HepG2 (cell line): ENCODE data around the gene STAB2. TPM values are rescaled to one million over a fixed set of nuclear protein-coding genes. Genes with fewer than 3 reads are reported as not detected.

ENCODE experiments used
- ATAC-seq: fragments of 200-7000 bp; cut with Tn5 transposase; 3 replicates; pipeline ENCODE4 v1.9.1; 2020; ENCODE audit warnings: mild to moderate bottlenecking, moderate library complexity
- BruUV-seq: library from RNA; stranded (reverse); fragments of 400-500 nt; replicated peaks from 2 replicates; lab custom pipeline; 2021; lab: Mats Ljungman, UMichigan
- CTCF ChIA-PET: fragments of 300-600 bp; formaldehyde crosslinking; extraction: SDS; loops from one replicate; lab custom pipeline; 2021; ENCODE audit warnings: low total read pairs, inconsistent platforms, low intra/inter-chr PET ratio; lab: Yijun Ruan, JAX
- POLR2A ChIA-PET: fragments of 350-600 bp; sonication (Branson Sonifier 250); formaldehyde crosslinking; loops from one replicate; lab custom pipeline; 2020; ENCODE audit warnings: antibody characterized with exemption, inconsistent platforms; lab: Yijun Ruan, JAX
- DNase-seq: peaks from one replicate; pipeline ENCODE4 v3.0.0-alpha.2; 2015; ENCODE audit warnings: low spot score
- FAIRE-seq: peaks from 3 replicates; lab custom pipeline; 2011; peaks lifted over from hg19 to GRCh38; lab: Jason Lieb, UNC
- H2AFZ ChIP-seq: one replicate; pipeline ENCODE4 v1.6.1; 2011; ENCODE audit warnings: low read length, inconsistent platforms
- H3K27ac ChIP-seq: fragments of 300-600 bp; 3 replicates; pipeline ENCODE4 v1.8.0; 2011; ENCODE audit warnings: mixed run types, mild to moderate bottlenecking, mixed read lengths, low read length, inconsistent platforms; ENCODE audit not compliant: insufficient read depth; ENCODE audit errors: extremely low read length
- H3K27me3 ChIP-seq, 2 experiments: fragments of 200-600 bp in 1 of 2; 2 replicates in 1 of 2; 3 replicates in 1 of 2; pipeline versions ENCODE4 v1.6.0 to v1.8.0; 2011; ENCODE audit warnings: low read length in 2 of 2, mild to moderate bottlenecking in 2 of 2, moderate library complexity in 2 of 2, inconsistent platforms in 1 of 2; ENCODE audit not compliant: insufficient read depth in 2 of 2, control insufficient read depth in 1 of 2
- H3K36me3 ChIP-seq, 2 experiments: fragments of 200-600 bp in 1 of 2; replicated peaks in 1 of 2; 2 replicates in 1 of 2; 3 replicates in 1 of 2; pipeline versions ENCODE4 v1.5.1 to v1.8.0; 2011; ENCODE audit warnings: low read length in 2 of 2, inconsistent platforms in 1 of 2; ENCODE audit not compliant: insufficient read depth in 2 of 2, control insufficient read depth in 1 of 2
- H3K4me1 ChIP-seq: 2 replicates; pipeline ENCODE4 v1.5.1; 2012; ENCODE audit warnings: low read length, inconsistent platforms; ENCODE audit not compliant: insufficient read depth
- H3K4me2 ChIP-seq: 2 replicates; pipeline ENCODE4 v1.6.0; 2011; ENCODE audit warnings: low read depth, low read length, inconsistent platforms
- H3K4me3 ChIP-seq, 3 experiments: fragments of 200-600 bp in 1 of 3; sonication (generic), shearing (Covaris generic) in 1 of 3; replicated peaks in 1 of 3; 2 replicates each; pipeline ENCODE4 v1.5.1; 2011 to 2016; ENCODE audit warnings: low read length in 3 of 3, inconsistent platforms in 2 of 3, low read depth in 2 of 3, mild to moderate bottlenecking in 2 of 3, control low read depth in 1 of 3, mixed read lengths in 1 of 3; ENCODE audit not compliant: insufficient read depth in 1 of 3
- H3K79me2 ChIP-seq: one replicate; pipeline ENCODE4 v1.6.1; 2011; ENCODE audit warnings: low read length, inconsistent platforms; ENCODE audit not compliant: insufficient read depth
- H3K9ac ChIP-seq: 2 replicates; pipeline ENCODE4 v1.6.0; 2011; ENCODE audit warnings: mild to moderate bottlenecking, low read depth, low read length, inconsistent platforms; ENCODE audit not compliant: insufficient read depth
- H3K9me3 ChIP-seq: 2 replicates; pipeline ENCODE4 v1.5.1; 2012; ENCODE audit warnings: mild to moderate bottlenecking, low read length
- H4K20me1 ChIP-seq: 2 replicates; pipeline ENCODE4 v1.6.0; 2011; ENCODE audit warnings: inconsistent platforms, mild to moderate bottlenecking, low read length, moderate library complexity; ENCODE audit not compliant: insufficient read depth
- CBX1 ChIP-seq: IDR thresholded peaks from one replicate; pipeline ENCODE4 v1.6.1; 2016; ENCODE audit warnings: antibody characterized with exemption, low read depth
- ETV5 ChIP-seq: IDR thresholded peaks from 2 replicates; pipeline ENCODE4 v1.6.1; 2018; ENCODE audit warnings: missing biosample characterization, missing genetic modification reagents, inconsistent platforms, borderline replicate concordance
- ISX ChIP-seq: sonication (generic); formaldehyde crosslinking; conservative IDR thresholded peaks from 2 replicates; pipeline ENCODE4 v1.5.0; 2020; ENCODE audit warnings: missing genetic modification reagents
- SIX1 ChIP-seq: sonication (generic); formaldehyde crosslinking; IDR thresholded peaks from 2 replicates; pipeline ENCODE4 v1.4.0; 2020; ENCODE audit warnings: missing genetic modification reagents, borderline replicate concordance
- ZBTB1 ChIP-seq: sonication (generic); formaldehyde crosslinking; IDR thresholded peaks from 2 replicates; pipeline ENCODE4 v1.4.0; 2020; ENCODE audit warnings: missing genetic modification reagents, borderline replicate concordance
- ZFYVE20 ChIP-seq: sonication (generic); formaldehyde crosslinking; IDR thresholded peaks from 2 replicates; pipeline ENCODE4 v1.8.0; 2023; ENCODE audit warnings: low read depth, mild to moderate bottlenecking, moderate library complexity, missing genetic modification reagents, borderline replicate concordance
- ZNF337 ChIP-seq: sonication (generic); formaldehyde crosslinking; IDR thresholded peaks from 2 replicates; pipeline ENCODE4 v1.5.1; 2020; ENCODE audit warnings: missing genetic modification reagents, low read depth, mild to moderate bottlenecking, borderline replicate concordance
- ZNF780A ChIP-seq: sonication (generic); formaldehyde crosslinking; IDR thresholded peaks from 2 replicates; pipeline ENCODE4 v1.8.0; 2022; ENCODE audit warnings: mild to moderate bottlenecking, missing genetic modification reagents, moderate library complexity
- ZNF878 ChIP-seq: sonication (generic); formaldehyde crosslinking; IDR thresholded peaks from 2 replicates; pipeline ENCODE4 v1.8.1; 2023; ENCODE audit warnings: mild to moderate bottlenecking, missing genetic modification reagents, moderate library complexity
- WGBS: methylation state at CpG from one replicate; pipeline ENCODE4 v1.1.6; 2017; ENCODE audit warnings: low lambda C conversion rate; 5-methylcytosine and 5-hydroxymethylcytosine counted together
- in situ Hi-C: cut with HindIII; loops from 2 replicates; pipeline ENCODE4 v1.10.0; 2017; ENCODE audit warnings: low pct_unique_long_range_greater_than_20kb; ENCODE audit not compliant: extremely low pct_ligation_motif_present
- intact Hi-C: fragments of 100-400 bp; cut with micrococcal nuclease; formaldehyde crosslinking; loops from one replicate; pipeline ENCODE4 v1.10.0; 2022; ENCODE audit not compliant: unreplicated experiment
- polyA plus RNA-seq, 8 experiments: library from polyadenylated mRNA; depleted of rRNA in 3 of 8; stranded (reverse) in 7 of 8; unstranded in 1 of 8; fragments of >200 nt; fragmentation: Illumina TruSeq in 4 of 8; extraction: Trizol in 4 of 8; gene quantifications; 2 replicates each; pipeline versions ENCODE4 v1.2.1 to v1.2.3, GENCODE V29; 2011 to 2016; ENCODE audit warnings: low read depth in 4 of 8, missing spikeins in 1 of 8, mixed read lengths in 1 of 8; ENCODE audit not compliant: insufficient read depth in 1 of 8
- total RNA-seq, 5 experiments: library from RNA; depleted of rRNA; stranded (reverse); fragments of >200 nt; fragmentation: Illumina TruSeq; extraction: Trizol; gene quantifications; 2 replicates each; pipeline ENCODE4 v1.2.3, GENCODE V29; 2016; ENCODE audit warnings: low read depth in 1 of 5
- TF ChIP-seq, protein P1 (sequence below), 2 experiments: sonication (generic) in 1 of 2; formaldehyde crosslinking in 1 of 2; IDR thresholded peaks; 2 replicates each; pipeline versions ENCODE4 v1.6.1 to v1.9.0; 2014 to 2022; ENCODE audit warnings: antibody characterized with exemption in 1 of 2, borderline replicate concordance in 1 of 2, inconsistent platforms in 1 of 2, low read depth in 1 of 2, missing genetic modification reagents in 1 of 2
- TF ChIP-seq, protein P2 (sequence below): sonication (generic); formaldehyde crosslinking; IDR thresholded peaks from 2 replicates; pipeline ENCODE4 v1.4.0; 2020; ENCODE audit warnings: missing genetic modification reagents, borderline replicate concordance

Gene STAB2
- total and polyA plus RNA-seq, 2 of the 13 experiments (the other 11 are each of a cell fraction or from before 2014, with no cell fraction given), result not detected

DNA sequence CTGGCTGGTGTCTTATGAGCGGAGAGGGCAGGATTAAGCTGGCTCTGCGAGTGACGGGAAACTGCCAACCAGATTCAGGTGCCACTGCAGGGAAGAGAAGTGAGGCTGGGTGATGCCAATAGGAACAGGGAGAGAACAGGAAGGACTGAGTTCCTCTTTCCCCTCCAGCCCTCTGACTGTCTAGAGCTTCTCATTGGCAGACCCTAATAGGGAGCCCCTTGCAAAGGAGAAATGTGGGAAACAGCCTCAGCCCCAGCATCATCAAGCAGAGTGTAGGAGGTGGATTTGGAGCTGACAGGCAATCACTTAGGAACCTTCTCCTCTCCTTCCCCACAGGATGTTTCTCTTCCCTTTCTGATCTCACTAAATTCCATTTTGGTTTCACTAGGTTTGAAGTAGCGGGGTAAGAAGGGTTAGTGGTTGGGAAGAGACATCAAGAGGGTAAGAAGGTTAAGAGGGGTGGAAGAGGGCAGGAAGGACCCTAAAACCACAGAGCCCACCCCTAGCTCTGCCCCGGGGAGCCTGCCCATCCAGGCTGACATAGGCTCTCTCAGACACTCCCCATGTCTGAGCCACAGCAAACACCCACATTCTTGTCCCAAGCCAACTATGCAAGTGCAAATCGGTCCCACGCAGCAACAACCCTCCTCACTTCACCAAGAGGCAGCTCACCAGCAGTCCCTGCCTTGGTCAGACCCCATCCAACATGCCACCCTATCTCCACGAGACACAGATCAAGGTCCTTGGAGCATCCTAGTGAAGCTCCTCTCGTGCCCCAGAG lies 111.1 kb downstream of the STAB2 start:
- WGBS, result 9% methylated on average over 6 of the region's 9 CpGs
- no TSS peak for BruUV-seq
- POLR2A ChIA-PET, result no interaction called here
- Histone ChIP-seq H3K9ac (no peak overlapping the region), H4K20me1 (no peaks in the 10 kb centered on the region), H3K27me3 (peaks cover 0 to 28% of the 10 kb centered on the region in 2 experiments; a peak in 3 of 5 replicates), H3K36me3 (no peaks in the 10 kb centered on the region), H3K79me2 (no peaks in the 10 kb centered on the region), H2AFZ (no peak overlapping the region), H3K9me3 (no peaks in the 10 kb centered on the region), H3K4me2 (no peak overlapping the region), H3K4me1 (no peaks in the 10 kb centered on the region), H3K4me3 (no peak overlapping the region), H3K27ac (no peak overlapping the region)
- ATAC-seq, result no peak
- no peak for FAIRE-seq
- no peak for TF ChIP-seq ZFYVE20 (CRISPR knock-in tag)
- TF ChIP-seq ZBTB1 (CRISPR knock-in tag), result no peak
- TF ChIP-seq, protein P1, sequence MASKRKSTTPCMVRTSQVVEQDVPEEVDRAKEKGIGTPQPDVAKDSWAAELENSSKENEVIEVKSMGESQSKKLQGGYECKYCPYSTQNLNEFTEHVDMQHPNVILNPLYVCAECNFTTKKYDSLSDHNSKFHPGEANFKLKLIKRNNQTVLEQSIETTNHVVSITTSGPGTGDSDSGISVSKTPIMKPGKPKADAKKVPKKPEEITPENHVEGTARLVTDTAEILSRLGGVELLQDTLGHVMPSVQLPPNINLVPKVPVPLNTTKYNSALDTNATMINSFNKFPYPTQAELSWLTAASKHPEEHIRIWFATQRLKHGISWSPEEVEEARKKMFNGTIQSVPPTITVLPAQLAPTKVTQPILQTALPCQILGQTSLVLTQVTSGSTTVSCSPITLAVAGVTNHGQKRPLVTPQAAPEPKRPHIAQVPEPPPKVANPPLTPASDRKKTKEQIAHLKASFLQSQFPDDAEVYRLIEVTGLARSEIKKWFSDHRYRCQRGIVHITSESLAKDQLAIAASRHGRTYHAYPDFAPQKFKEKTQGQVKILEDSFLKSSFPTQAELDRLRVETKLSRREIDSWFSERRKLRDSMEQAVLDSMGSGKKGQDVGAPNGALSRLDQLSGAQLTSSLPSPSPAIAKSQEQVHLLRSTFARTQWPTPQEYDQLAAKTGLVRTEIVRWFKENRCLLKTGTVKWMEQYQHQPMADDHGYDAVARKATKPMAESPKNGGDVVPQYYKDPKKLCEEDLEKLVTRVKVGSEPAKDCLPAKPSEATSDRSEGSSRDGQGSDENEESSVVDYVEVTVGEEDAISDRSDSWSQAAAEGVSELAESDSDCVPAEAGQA (IDR thresholded peaks at IDR 0.05; ENCODE audit: low read depth), result no peak
- TF ChIP-seq, protein P1 (CRISPR knock-in tag; IDR thresholded peaks at IDR 0.05; ENCODE audit: borderline replicate concordance), result no peak
- TF ChIP-seq ISX (CRISPR knock-in tag), result no peak
- TF ChIP-seq ETV5, result no peak
- TF ChIP-seq, protein P2, sequence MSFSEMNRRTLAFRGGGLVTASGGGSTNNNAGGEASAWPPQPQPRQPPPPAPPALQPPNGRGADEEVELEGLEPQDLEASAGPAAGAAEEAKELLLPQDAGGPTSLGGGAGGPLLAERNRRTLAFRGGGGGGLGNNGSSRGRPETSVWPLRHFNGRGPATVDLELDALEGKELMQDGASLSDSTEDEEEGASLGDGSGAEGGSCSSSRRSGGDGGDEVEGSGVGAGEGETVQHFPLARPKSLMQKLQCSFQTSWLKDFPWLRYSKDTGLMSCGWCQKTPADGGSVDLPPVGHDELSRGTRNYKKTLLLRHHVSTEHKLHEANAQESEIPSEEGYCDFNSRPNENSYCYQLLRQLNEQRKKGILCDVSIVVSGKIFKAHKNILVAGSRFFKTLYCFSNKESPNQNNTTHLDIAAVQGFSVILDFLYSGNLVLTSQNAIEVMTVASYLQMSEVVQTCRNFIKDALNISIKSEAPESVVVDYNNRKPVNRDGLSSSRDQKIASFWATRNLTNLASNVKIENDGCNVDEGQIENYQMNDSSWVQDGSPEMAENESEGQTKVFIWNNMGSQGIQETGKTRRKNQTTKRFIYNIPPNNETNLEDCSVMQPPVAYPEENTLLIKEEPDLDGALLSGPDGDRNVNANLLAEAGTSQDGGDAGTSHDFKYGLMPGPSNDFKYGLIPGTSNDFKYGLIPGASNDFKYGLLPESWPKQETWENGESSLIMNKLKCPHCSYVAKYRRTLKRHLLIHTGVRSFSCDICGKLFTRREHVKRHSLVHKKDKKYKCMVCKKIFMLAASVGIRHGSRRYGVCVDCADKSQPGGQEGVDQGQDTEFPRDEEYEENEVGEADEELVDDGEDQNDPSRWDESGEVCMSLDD (CRISPR knock-in tag), result no peak
- TF ChIP-seq SIX1, result no peak
- no peak for TF ChIP-seq ZNF780A (CRISPR knock-in tag)
- no peak for TF ChIP-seq ZNF878
- no peak for TF ChIP-seq ZNF337 (CRISPR knock-in tag)
- no peak for TF ChIP-seq CBX1
- DNase-seq, result no peak
- intact Hi-C loops, result no loop called here
- in situ Hi-C loops, result no loop called here
- CTCF ChIA-PET, result no interaction called here
